Measurements from ENCODE around the gene TDP1. TPM values are rescaled to one million over a fixed set of nuclear protein-coding genes. Genes with fewer than 3 reads are reported as not detected.

Gene TDP1
- total and polyA plus RNA-seq, 2 of the 13 experiments (the other 11 are each of a cell fraction or from before 2014, with no cell fraction given) = 16.4 to 31.2 TPM

DNA sequence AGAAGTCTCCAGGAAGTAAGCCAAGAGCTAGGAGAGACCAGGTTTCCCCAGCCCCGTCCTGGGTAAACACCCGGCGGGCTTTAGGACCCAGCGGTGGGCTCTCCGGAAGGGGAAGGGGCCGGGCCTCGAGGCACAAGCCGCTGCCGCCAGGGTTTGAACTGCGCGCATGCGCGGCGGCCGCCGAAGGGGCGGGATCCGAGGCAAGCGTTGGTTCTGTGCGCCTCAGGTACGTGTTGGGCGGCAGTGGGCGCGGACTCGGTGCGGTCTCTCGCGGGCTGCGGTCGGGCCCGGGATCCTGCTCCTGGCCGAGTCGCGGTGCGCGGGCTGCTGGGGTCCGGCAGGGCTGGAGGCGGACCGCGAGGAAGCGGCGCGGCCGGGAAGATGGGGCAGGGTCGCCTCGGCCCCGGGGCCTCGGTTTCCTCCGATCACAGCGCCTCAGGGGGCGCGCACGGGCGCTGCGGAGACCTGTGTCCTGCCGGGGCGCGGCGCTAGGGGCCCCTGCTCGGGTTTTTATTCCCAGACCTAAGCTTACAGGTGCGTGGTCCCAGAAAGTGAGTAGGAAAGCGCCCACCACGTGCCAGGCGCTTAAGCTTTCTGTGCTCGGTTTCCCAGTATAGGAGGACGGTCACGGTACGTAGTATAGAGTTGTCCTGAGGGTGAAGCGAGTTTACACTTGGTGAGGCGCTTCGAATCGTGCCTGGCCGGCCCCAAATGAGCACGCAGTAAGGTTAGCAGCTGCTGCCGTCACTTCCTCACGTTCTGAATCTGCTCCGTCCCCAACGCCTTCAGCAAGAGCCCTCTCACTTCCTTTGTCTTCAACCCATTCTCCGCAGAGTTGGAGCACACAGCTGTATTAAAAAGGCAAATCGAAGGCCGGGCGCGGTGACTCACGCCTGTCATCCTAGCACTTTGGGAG lies at the start of gene TDP1 (continued):
- TF ChIP-seq, protein P1, sequence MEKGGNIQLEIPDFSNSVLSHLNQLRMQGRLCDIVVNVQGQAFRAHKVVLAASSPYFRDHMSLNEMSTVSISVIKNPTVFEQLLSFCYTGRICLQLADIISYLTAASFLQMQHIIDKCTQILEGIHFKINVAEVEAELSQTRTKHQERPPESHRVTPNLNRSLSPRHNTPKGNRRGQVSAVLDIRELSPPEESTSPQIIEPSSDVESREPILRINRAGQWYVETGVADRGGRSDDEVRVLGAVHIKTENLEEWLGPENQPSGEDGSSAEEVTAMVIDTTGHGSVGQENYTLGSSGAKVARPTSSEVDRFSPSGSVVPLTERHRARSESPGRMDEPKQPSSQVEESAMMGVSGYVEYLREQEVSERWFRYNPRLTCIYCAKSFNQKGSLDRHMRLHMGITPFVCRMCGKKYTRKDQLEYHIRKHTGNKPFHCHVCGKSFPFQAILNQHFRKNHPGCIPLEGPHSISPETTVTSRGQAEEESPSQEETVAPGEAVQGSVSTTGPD (CRISPR knock-in tag; IDR thresholded peaks at IDR 0.05) = no peak
- TF ChIP-seq, protein P2, sequence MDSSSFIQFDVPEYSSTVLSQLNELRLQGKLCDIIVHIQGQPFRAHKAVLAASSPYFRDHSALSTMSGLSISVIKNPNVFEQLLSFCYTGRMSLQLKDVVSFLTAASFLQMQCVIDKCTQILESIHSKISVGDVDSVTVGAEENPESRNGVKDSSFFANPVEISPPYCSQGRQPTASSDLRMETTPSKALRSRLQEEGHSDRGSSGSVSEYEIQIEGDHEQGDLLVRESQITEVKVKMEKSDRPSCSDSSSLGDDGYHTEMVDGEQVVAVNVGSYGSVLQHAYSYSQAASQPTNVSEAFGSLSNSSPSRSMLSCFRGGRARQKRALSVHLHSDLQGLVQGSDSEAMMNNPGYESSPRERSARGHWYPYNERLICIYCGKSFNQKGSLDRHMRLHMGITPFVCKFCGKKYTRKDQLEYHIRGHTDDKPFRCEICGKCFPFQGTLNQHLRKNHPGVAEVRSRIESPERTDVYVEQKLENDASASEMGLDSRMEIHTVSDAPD (CRISPR knock-in tag; IDR thresholded peaks at IDR 0.05) = 0 out of 2 replicates have a peak, but pooled peaks have one; percentile 34
- TF ChIP-seq ARNTL (CRISPR knock-in tag; IDR thresholded peaks at IDR 0.05) (peak; percentile 69; the same call in 1 of the 2 replicates), KAT8 (CRISPR knock-in tag; IDR thresholded peaks at IDR 0.05) (peak; percentile 77), THAP11 (CRISPR knock-in tag; IDR thresholded peaks at IDR 0.05) (peak; percentile 85), ZNF570 (CRISPR knock-in tag; IDR thresholded peaks at IDR 0.05; ENCODE audit: borderline replicate concordance) (no peak), FOXP1 (IDR thresholded peaks at IDR 0.05) (no peak), FOXP1 (CRISPR knock-in tag; IDR thresholded peaks at IDR 0.05) (0 out of 2 replicates have a peak, but pooled peaks have one; percentile 16), NFE2L2 (IDR thresholded peaks at IDR 0.05; ENCODE audit: low read length) (no peak), ZNF678 (CRISPR knock-in tag; IDR thresholded peaks at IDR 0.05) (no peak), HNRNPUL1 (IDR thresholded peaks at IDR 0.05; ENCODE audit: low read depth, low read length) (peak; percentile 38; the same call in 1 of the 2 replicates), EEA1 (CRISPR knock-in tag; IDR thresholded peaks at IDR 0.05; ENCODE audit: borderline replicate concordance) (peak; percentile 92; the same call in 1 of the 2 replicates), CBX2 (IDR thresholded peaks at IDR 0.05; ENCODE audit: low read depth, low read length) (no peak), CBX2 (CRISPR knock-in tag; IDR thresholded peaks at IDR 0.05; ENCODE audit: low read depth) (no peak), ZNF790 (CRISPR knock-in tag; IDR thresholded peaks at IDR 0.05; ENCODE audit: borderline replicate concordance) (no peak), ZNF772 (CRISPR knock-in tag; IDR thresholded peaks at IDR 0.05) (no peak; the same call in 1 of the 2 replicates), SAP130 (CRISPR knock-in tag; IDR thresholded peaks at IDR 0.05; ENCODE audit: low read depth) (peak; percentile 90), GATAD1 (CRISPR knock-in tag; IDR thresholded peaks at IDR 0.05) (peak; percentile 83; the same call in 1 of the 2 replicates)
- TF ChIP-seq, protein P3, sequence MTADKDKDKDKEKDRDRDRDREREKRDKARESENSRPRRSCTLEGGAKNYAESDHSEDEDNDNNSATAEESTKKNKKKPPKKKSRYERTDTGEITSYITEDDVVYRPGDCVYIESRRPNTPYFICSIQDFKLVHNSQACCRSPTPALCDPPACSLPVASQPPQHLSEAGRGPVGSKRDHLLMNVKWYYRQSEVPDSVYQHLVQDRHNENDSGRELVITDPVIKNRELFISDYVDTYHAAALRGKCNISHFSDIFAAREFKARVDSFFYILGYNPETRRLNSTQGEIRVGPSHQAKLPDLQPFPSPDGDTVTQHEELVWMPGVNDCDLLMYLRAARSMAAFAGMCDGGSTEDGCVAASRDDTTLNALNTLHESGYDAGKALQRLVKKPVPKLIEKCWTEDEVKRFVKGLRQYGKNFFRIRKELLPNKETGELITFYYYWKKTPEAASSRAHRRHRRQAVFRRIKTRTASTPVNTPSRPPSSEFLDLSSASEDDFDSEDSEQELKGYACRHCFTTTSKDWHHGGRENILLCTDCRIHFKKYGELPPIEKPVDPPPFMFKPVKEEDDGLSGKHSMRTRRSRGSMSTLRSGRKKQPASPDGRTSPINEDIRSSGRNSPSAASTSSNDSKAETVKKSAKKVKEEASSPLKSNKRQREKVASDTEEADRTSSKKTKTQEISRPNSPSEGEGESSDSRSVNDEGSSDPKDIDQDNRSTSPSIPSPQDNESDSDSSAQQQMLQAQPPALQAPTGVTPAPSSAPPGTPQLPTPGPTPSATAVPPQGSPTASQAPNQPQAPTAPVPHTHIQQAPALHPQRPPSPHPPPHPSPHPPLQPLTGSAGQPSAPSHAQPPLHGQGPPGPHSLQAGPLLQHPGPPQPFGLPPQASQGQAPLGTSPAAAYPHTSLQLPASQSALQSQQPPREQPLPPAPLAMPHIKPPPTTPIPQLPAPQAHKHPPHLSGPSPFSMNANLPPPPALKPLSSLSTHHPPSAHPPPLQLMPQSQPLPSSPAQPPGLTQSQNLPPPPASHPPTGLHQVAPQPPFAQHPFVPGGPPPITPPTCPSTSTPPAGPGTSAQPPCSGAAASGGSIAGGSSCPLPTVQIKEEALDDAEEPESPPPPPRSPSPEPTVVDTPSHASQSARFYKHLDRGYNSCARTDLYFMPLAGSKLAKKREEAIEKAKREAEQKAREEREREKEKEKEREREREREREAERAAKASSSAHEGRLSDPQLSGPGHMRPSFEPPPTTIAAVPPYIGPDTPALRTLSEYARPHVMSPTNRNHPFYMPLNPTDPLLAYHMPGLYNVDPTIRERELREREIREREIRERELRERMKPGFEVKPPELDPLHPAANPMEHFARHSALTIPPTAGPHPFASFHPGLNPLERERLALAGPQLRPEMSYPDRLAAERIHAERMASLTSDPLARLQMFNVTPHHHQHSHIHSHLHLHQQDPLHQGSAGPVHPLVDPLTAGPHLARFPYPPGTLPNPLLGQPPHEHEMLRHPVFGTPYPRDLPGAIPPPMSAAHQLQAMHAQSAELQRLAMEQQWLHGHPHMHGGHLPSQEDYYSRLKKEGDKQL (CRISPR knock-in tag; IDR thresholded peaks at IDR 0.05; ENCODE audit: low read depth) = no peak

Data from HepG2 (cell line).